IMR-90 (cell line): Measurements from ENCODE around the gene MSH5. TPM values are rescaled to one million over a fixed set of nuclear protein-coding genes. Genes with fewer than 3 reads are reported as not detected.
A peak's percentile ranks its signal among the peaks of the same experiment; 100 is the strongest.

Source experiments
- ATAC-seq: fragments of 200-7000 bp; cut with Tn5 transposase; 2 replicates; pipeline ENCODE4 v1.9.1; 2020; ENCODE audit warnings: low read depth, mild to moderate bottlenecking, moderate library complexity
- BruUV-seq: library from RNA; stranded (reverse); fragments of 400-500 nt; replicated peaks from 2 replicates; lab custom pipeline; 2021; lab: Mats Ljungman, UMichigan
- CTCF ChIA-PET: fragments of 300-600 bp; formaldehyde crosslinking; extraction: SDS; loops from one replicate; lab custom pipeline; 2021; ENCODE audit warnings: antibody characterized with exemption; lab: Yijun Ruan, JAX
- POLR2A ChIA-PET: fragments of 300-600 bp; sonication (Branson Sonifier 250); formaldehyde crosslinking; loops from one replicate; lab custom pipeline; 2022; ENCODE audit warnings: antibody characterized with exemption; ENCODE audit not compliant: unreplicated experiment; lab: Charles Lee
- DNase-seq: peaks from one replicate; pipeline ENCODE4 v3.0.0; 2013
- H2AFZ ChIP-seq: replicated peaks from 2 replicates; pipeline ENCODE3; 2013; ENCODE audit warnings: low read length, mild to moderate bottlenecking; ENCODE audit not compliant: poor library complexity
- H2AK5ac ChIP-seq: 2 replicates; pipeline ENCODE4 v1.6.1; 2013; ENCODE audit warnings: low read depth, low read length, inconsistent platforms
- H2AK9ac ChIP-seq: replicated peaks from 2 replicates; pipeline ENCODE3; 2013; ENCODE audit warnings: mild to moderate bottlenecking, low read depth, low read length, moderate library complexity; ENCODE audit not compliant: poor library complexity
- H2BK120ac ChIP-seq: 2 replicates; pipeline ENCODE4 v1.6.1; 2013; ENCODE audit warnings: low read depth, low read length, inconsistent platforms
- H2BK15ac ChIP-seq: 3 replicates; pipeline ENCODE4 v1.6.1; 2013; ENCODE audit warnings: low read depth, low read length, inconsistent platforms
- H2BK20ac ChIP-seq: 2 replicates; pipeline ENCODE4 v1.6.1; 2013; ENCODE audit warnings: low read depth, mild to moderate bottlenecking, inconsistent platforms, low read length, moderate library complexity
- H2BK5ac ChIP-seq: 2 replicates; pipeline ENCODE4 v1.6.1; 2013; ENCODE audit warnings: mild to moderate bottlenecking, low read depth, low read length, inconsistent platforms; ENCODE audit not compliant: poor library complexity, severe bottlenecking
- H3K14ac ChIP-seq: replicated peaks from 2 replicates; pipeline ENCODE4 v1.6.1; 2013; ENCODE audit warnings: low read depth, low read length, inconsistent platforms
- H3K18ac ChIP-seq: 2 replicates; pipeline ENCODE4 v1.6.1; 2013; ENCODE audit warnings: low read depth, low read length, control low read depth
- H3K23ac ChIP-seq: 2 replicates; pipeline ENCODE4 v1.6.1; 2013; ENCODE audit warnings: low read depth, low read length, inconsistent platforms
- H3K27ac ChIP-seq: 2 replicates; pipeline ENCODE4 v1.5.1; 2013; ENCODE audit warnings: mild to moderate bottlenecking, control low read depth, low read length; ENCODE audit not compliant: insufficient read depth
- H3K27me3 ChIP-seq: 2 replicates; pipeline ENCODE4 v1.6.1; 2013; ENCODE audit warnings: low read length; ENCODE audit not compliant: control insufficient read depth, insufficient read depth
- H3K36me3 ChIP-seq: 2 replicates; pipeline ENCODE4 v1.6.1; 2013; ENCODE audit warnings: low read length, mixed read lengths; ENCODE audit not compliant: control insufficient read depth, insufficient read depth
- H3K4ac ChIP-seq: 2 replicates; pipeline ENCODE4 v1.6.1; 2013; ENCODE audit warnings: low read depth, low read length, inconsistent platforms
- H3K4me1 ChIP-seq: 2 replicates; pipeline ENCODE4 v1.6.1; 2013; ENCODE audit warnings: low read length, mixed read lengths; ENCODE audit not compliant: control insufficient read depth, insufficient read depth
- H3K4me2 ChIP-seq: 2 replicates; pipeline ENCODE4 v1.6.1; 2013; ENCODE audit warnings: low read depth, mild to moderate bottlenecking, control low read depth, low read length, moderate library complexity
- H3K4me3 ChIP-seq: 2 replicates; pipeline ENCODE4 v1.5.1; 2013; ENCODE audit warnings: low read depth, mild to moderate bottlenecking, control low read depth, low read length, moderate library complexity; ENCODE audit not compliant: insufficient read depth
- H3K56ac ChIP-seq: 2 replicates; pipeline ENCODE4 v1.6.1; 2013; ENCODE audit warnings: low read length, inconsistent platforms; ENCODE audit not compliant: insufficient read depth; ENCODE audit errors: extremely low read depth
- H3K79me1 ChIP-seq, 2 experiments: 2 replicates each; pipeline ENCODE4 v1.6.1; 2013; ENCODE audit warnings: low read length in 2 of 2, inconsistent platforms in 1 of 2, low read depth in 1 of 2
- H3K9ac ChIP-seq: 2 replicates; pipeline ENCODE4 v1.6.1; 2013; ENCODE audit warnings: low read depth, low read length, control low read depth
- H3K9me1 ChIP-seq: 2 replicates; pipeline ENCODE4 v1.6.1; 2013; ENCODE audit warnings: low read length, inconsistent platforms; ENCODE audit not compliant: insufficient read depth
- H3K9me3 ChIP-seq: 2 replicates; pipeline ENCODE4 v1.6.1; 2013; ENCODE audit warnings: low read length; ENCODE audit not compliant: control insufficient read depth, insufficient read depth
- H4K20me1 ChIP-seq: 2 replicates; pipeline ENCODE4 v1.6.1; 2013; ENCODE audit warnings: low read length, inconsistent platforms; ENCODE audit not compliant: insufficient read depth
- H4K5ac ChIP-seq: 2 replicates; pipeline ENCODE4 v1.6.1; 2013; ENCODE audit warnings: mild to moderate bottlenecking, low read depth, low read length, control low read depth
- H4K8ac ChIP-seq, 2 experiments: 2 replicates each; pipeline ENCODE4 v1.6.1; 2013; ENCODE audit warnings: low read depth in 2 of 2, low read length in 2 of 2, control low read depth in 1 of 2, inconsistent platforms in 1 of 2
- H4K91ac ChIP-seq: 2 replicates; pipeline ENCODE4 v1.6.1; 2013; ENCODE audit warnings: low read depth, low read length, inconsistent platforms; ENCODE audit not compliant: insufficient read depth
- CTCF ChIP-seq: conservative IDR thresholded peaks from 2 replicates; pipeline ENCODE4 v1.5.1; 2012; ENCODE audit warnings: mild to moderate bottlenecking, low read depth, low read length, improper control_type of control experiment
- MAFK ChIP-seq: IDR thresholded peaks from 2 replicates; pipeline ENCODE4 v1.6.1; 2012; ENCODE audit warnings: low read depth, low read length, improper control_type of control experiment
- MAZ ChIP-seq: IDR thresholded peaks from 2 replicates; pipeline ENCODE4 v1.6.1; 2012; ENCODE audit warnings: low read depth, mild to moderate bottlenecking, low read length, improper control_type of control experiment, moderate library complexity, borderline replicate concordance
- MXI1 ChIP-seq: IDR thresholded peaks from 2 replicates; pipeline ENCODE4 v1.6.1; 2012; ENCODE audit warnings: low read depth, mild to moderate bottlenecking, low read length, moderate library complexity, borderline replicate concordance
- RAD21 ChIP-seq: IDR thresholded peaks from 2 replicates; pipeline ENCODE4 v1.6.1; 2012; ENCODE audit warnings: low read length, improper control_type of control experiment
- USF2 ChIP-seq: fragments of 150-350 bp; IDR thresholded peaks from 2 replicates; pipeline ENCODE4 v1.6.1; 2017; ENCODE audit warnings: mild to moderate bottlenecking, antibody characterized with exemption, low read length, low read depth
- WGBS, 2 experiments: methylation state at CpG; one replicate each; pipeline versions ENCODE4 v1.1.5 to v1.1.7; 2013; ENCODE audit warnings: missing lambda C conversion rate in 2 of 2; ENCODE audit not compliant: insufficient read length in 1 of 2; ENCODE audit errors: extremely low coverage in 2 of 2; 5-methylcytosine and 5-hydroxymethylcytosine counted together
- dilution Hi-C: fragments of 300-500 bp; cut with HindIII; formaldehyde crosslinking; loops from one replicate; pipeline ENCODE4 v1.14.3; 2018; ENCODE audit warnings: low sequenced_read_pairs; ENCODE audit not compliant: unreplicated experiment
- in situ Hi-C: fragments of 300-500 bp; cut with MboI; formaldehyde crosslinking; loops from 3 replicates; pipeline ENCODE4 v1.14.3; 2019; ENCODE audit warnings: low sequenced_read_pairs, inconsistent platforms, mixed read lengths
- intact Hi-C: fragments of 100-400 bp; cut with micrococcal nuclease; formaldehyde crosslinking; loops from 2 replicates; pipeline ENCODE4 v1.10.0; 2022
- polyA plus RNA-seq, 3 experiments: library from polyadenylated mRNA; depleted of rRNA; stranded (reverse); fragments of >200 nt; gene quantifications; 2 replicates each; pipeline ENCODE4 v1.2.3, GENCODE V29; 2012; ENCODE audit warnings: low replicate concordance in 1 of 3
- total RNA-seq: library from RNA; depleted of rRNA; stranded (reverse); fragments of >200 nt; gene quantifications from 2 replicates; pipeline ENCODE4 v1.2.3, GENCODE V29; 2012

MSH5 gene
- total and polyA plus RNA-seq, 2 of the 4 experiments (the other 2 are of a cell fraction) = 5.6 to 15.7 TPM

- H3K56ac ChIP-seq = no peak overlapping the region
- H2BK120ac ChIP-seq = no peak overlapping the region
- H2AFZ ChIP-seq = no peak overlapping the region
- no peak overlapping the region for H2BK20ac ChIP-seq
- no peak for DNase-seq
- H2AK5ac ChIP-seq = no peak overlapping the region
- H3K4me1 ChIP-seq = no peaks in the 10 kb centered on the region
- no peak overlapping the region for H3K27ac ChIP-seq
- H3K4me2 ChIP-seq = no peak overlapping the region
- no peak overlapping the region for H3K4me3 ChIP-seq
- no peak overlapping the region for H4K5ac ChIP-seq
- CTCF ChIA-PET = no interaction called here
- H3K9ac ChIP-seq = no peak overlapping the region
- no peaks in the 10 kb centered on the region for H3K9me1 ChIP-seq
- no peak overlapping the region for H3K18ac ChIP-seq
- ATAC-seq = no peak
- no peak overlapping the region for H4K8ac ChIP-seq
- H3K14ac ChIP-seq = no peak overlapping the region
- intact Hi-C loops = no loop called here
- no peak overlapping the region for H2BK5ac ChIP-seq
- in situ Hi-C loops = no loop called here
- no TSS peak for BruUV-seq
- peaks cover 4 to 8% of the 10 kb centered on the region in 2 experiments; a peak in 2 of 4 replicates for H3K79me1 ChIP-seq
- POLR2A ChIA-PET = no interaction called here
- WGBS, 2 experiments = 100% methylated on average over 1 of the region's 12 CpGs; no CpG with 5 or more reads in 1 of the 2 experiments
- H2AK9ac ChIP-seq = peak overlapping the region; percentile 37
- no peaks in the 10 kb centered on the region for H3K27me3 ChIP-seq
- no peak overlapping the region for H4K91ac ChIP-seq
- no peak overlapping the region for H3K4ac ChIP-seq
- H3K23ac ChIP-seq = no peak overlapping the region
- H4K20me1 ChIP-seq = no peaks in the 10 kb centered on the region
- H2BK15ac ChIP-seq = no peak overlapping the region
- no peaks in the 10 kb centered on the region for H3K9me3 ChIP-seq
- H3K36me3 ChIP-seq = peaks cover 75% of the 10 kb centered on the region
- dilution Hi-C loops = no loop called here
- TF ChIP-seq USF2 = no peak
- TF ChIP-seq MAZ = no peak
- no peak for TF ChIP-seq RAD21
- TF ChIP-seq MXI1 = no peak
- no peak for TF ChIP-seq MAFK
- no peak for TF ChIP-seq CTCF
These were observed 48.2 kb upstream of the MSH5 start for GRCh38 chr6:31691564-31692108.
